Measurements from ENCODE around the gene VAV3.

The VAV3 gene

GRCh38 chr1:107831921-107832320 lies 133.1 kb downstream of the VAV3 start:
- DNase-seq = no peak

- no peak for DNase-seq
Observed at GRCh38 chr1:107830526-107830925, 134.5 kb downstream of the VAV3 start.

- no peak for DNase-seq
Observed at GRCh38 chr1:107830075-107830474, 134.9 kb downstream of the VAV3 start.

- DNase-seq = peak in 1 of 2 donors; percentile 64
Observed at GRCh38 chr1:107829036-107829770, 135.8 kb downstream of the VAV3 start.

GRCh38 chr1:107824946-107825345 lies 140.0 kb downstream of the VAV3 start:
- DNase-seq = no peak

GRCh38 chr1:107821340-107821739 lies 143.6 kb downstream of the VAV3 start:
- DNase-seq = peak in 1 of 2 donors; percentile 20

- no peak for DNase-seq
Observed at GRCh38 chr1:107820801-107821200, 144.2 kb downstream of the VAV3 start.

- DNase-seq = no peak
Observed at GRCh38 chr1:107817935-107818334, 147.0 kb downstream of the VAV3 start.

GRCh38 chr1:107817206-107817605 lies 147.8 kb downstream of the VAV3 start:
- DNase-seq = no peak

GRCh38 chr1:107810291-107810951 lies 154.6 kb downstream of the VAV3 start:
- DNase-seq = no peak

GRCh38 chr1:107807855-107808254 lies 157.1 kb downstream of the VAV3 start:
- no peak for DNase-seq

- no peak for DNase-seq
Observed at GRCh38 chr1:107807405-107807804, 157.6 kb downstream of the VAV3 start.

- DNase-seq = no peak
Observed at GRCh38 chr1:107806902-107807301, 158.1 kb downstream of the VAV3 start.

- DNase-seq = no peak
Observed at GRCh38 chr1:107804741-107805140, 160.2 kb downstream of the VAV3 start.

- DNase-seq = peak in 1 of 2 donors; percentile 58
Observed at GRCh38 chr1:107804134-107804533, 160.8 kb downstream of the VAV3 start.

GRCh38 chr1:107803579-107803978 lies 161.4 kb downstream of the VAV3 start:
- DNase-seq = no peak

GRCh38 chr1:107802654-107803053 lies 162.3 kb downstream of the VAV3 start:
- DNase-seq = no peak

- DNase-seq = peak in 1 of 2 donors; percentile 21
Observed at GRCh38 chr1:107795994-107796393, 169.0 kb downstream of the VAV3 start.

- DNase-seq = peak; percentile 46 to 57
Observed at GRCh38 chr1:107795441-107795840, 169.5 kb downstream of the VAV3 start.

GRCh38 chr1:107794571-107794970 lies 170.4 kb downstream of the VAV3 start:
- no peak for DNase-seq

GRCh38 chr1:107793896-107794453 lies 171.0 kb downstream of the VAV3 start:
- DNase-seq = no peak

GRCh38 chr1:107791348-107791747 lies 173.6 kb downstream of the VAV3 start:
- DNase-seq = no peak

GRCh38 chr1:107789817-107790524 lies 175.0 kb downstream of the VAV3 start:
- DNase-seq = no peak
